Astrocyte (in vitro differentiated cells and primary cell): ENCODE measurements around the gene METTL26. TPM values are rescaled to one million over a fixed set of nuclear protein-coding genes. Genes with fewer than 3 reads are reported as not detected.

Source experiments
- DNase-seq: peaks from one replicate; pipeline ENCODE4 v3.0.0-alpha.2; 2010; ENCODE audit warnings: low read depth
- FAIRE-seq: peaks from 2 replicates; lab custom pipeline; 2011; peaks lifted over from hg19 to GRCh38; lab: Jason Lieb, UNC
- H2AFZ ChIP-seq: 2 replicates; pipeline ENCODE4 v1.6.0; 2012; ENCODE audit warnings: low read depth, low read length, inconsistent platforms
- H3K27ac ChIP-seq: 2 replicates; pipeline ENCODE4 v1.5.1; 2011; ENCODE audit warnings: low read depth, low read length, inconsistent platforms
- H3K27me3 ChIP-seq: 2 replicates; pipeline ENCODE4 v1.6.0; 2011; ENCODE audit warnings: low read length, inconsistent platforms; ENCODE audit not compliant: insufficient read depth
- H3K36me3 ChIP-seq: 2 replicates; pipeline ENCODE4 v1.5.1; 2011; ENCODE audit warnings: low read length, inconsistent platforms; ENCODE audit not compliant: insufficient read depth
- H3K4me1 ChIP-seq: 2 replicates; pipeline ENCODE4 v1.5.1; 2011; ENCODE audit warnings: low read length, inconsistent platforms; ENCODE audit not compliant: insufficient read depth
- H3K4me2 ChIP-seq: 2 replicates; pipeline ENCODE4 v1.6.0; 2012; ENCODE audit warnings: low read length, inconsistent platforms
- H3K4me3 ChIP-seq: 2 replicates; pipeline ENCODE4 v1.5.1; 2011; ENCODE audit warnings: low read depth, mild to moderate bottlenecking, low read length, inconsistent platforms; ENCODE audit not compliant: insufficient read depth
- H3K79me2 ChIP-seq: 2 replicates; pipeline ENCODE4 v1.6.0; 2012; ENCODE audit warnings: mild to moderate bottlenecking, low read length, inconsistent platforms; ENCODE audit not compliant: insufficient read depth
- H3K9ac ChIP-seq: 2 replicates; pipeline ENCODE4 v1.6.0; 2012; ENCODE audit warnings: mild to moderate bottlenecking, low read length, inconsistent platforms
- H3K9me3 ChIP-seq: 2 replicates; pipeline ENCODE4 v1.5.1; 2012; ENCODE audit warnings: low read depth, mild to moderate bottlenecking, low read length, inconsistent platforms; ENCODE audit not compliant: insufficient read depth
- H4K20me1 ChIP-seq: 2 replicates; pipeline ENCODE4 v1.6.0; 2012; ENCODE audit warnings: low read length, inconsistent platforms; ENCODE audit not compliant: insufficient read depth
- H3K27ac Mint-ChIP-seq: one replicate; pipeline ENCODE4 v1.8.0; 2021; ENCODE audit warnings: mild to moderate bottlenecking, mixed read lengths; ENCODE audit not compliant: unreplicated experiment
- H3K27me3 Mint-ChIP-seq: one replicate; pipeline ENCODE4 v1.8.0; 2021; ENCODE audit warnings: low read depth, mixed read lengths; ENCODE audit not compliant: unreplicated experiment
- H3K36me3 Mint-ChIP-seq: one replicate; pipeline ENCODE4 v1.8.0; 2021; ENCODE audit warnings: low read depth, mixed read lengths; ENCODE audit not compliant: unreplicated experiment
- H3K4me1 Mint-ChIP-seq: one replicate; pipeline ENCODE4 v1.8.0; 2021; ENCODE audit warnings: low read depth, mixed read lengths; ENCODE audit not compliant: unreplicated experiment
- H3K4me3 Mint-ChIP-seq: one replicate; pipeline ENCODE4 v1.8.0; 2021; ENCODE audit warnings: mild to moderate bottlenecking, moderate library complexity, mixed read lengths; ENCODE audit not compliant: unreplicated experiment
- H3K9me3 Mint-ChIP-seq: one replicate; pipeline ENCODE4 v1.8.0; 2021; ENCODE audit warnings: mild to moderate bottlenecking, mixed read lengths; ENCODE audit not compliant: unreplicated experiment
- EZH2 ChIP-seq: IDR thresholded peaks from 2 replicates; pipeline ENCODE4 v1.6.1; 2012; ENCODE audit warnings: mild to moderate bottlenecking, low read length, inconsistent platforms; ENCODE audit not compliant: insufficient read depth
- total RNA-seq: library from RNA; stranded (reverse); gene quantifications from 2 replicates; pipeline ENCODE4 v1.2.1, GENCODE V29; 2021
- TF ChIP-seq, protein P1 (sequence below): IDR thresholded peaks from 2 replicates; pipeline ENCODE4 v1.5.1; 2011; ENCODE audit warnings: low read depth, mild to moderate bottlenecking, inconsistent platforms, low read length, moderate library complexity; ENCODE audit not compliant: insufficient read depth

METTL26 gene
- total RNA-seq, 1 donor from 2014 or later: 56.4 TPM

DNA sequence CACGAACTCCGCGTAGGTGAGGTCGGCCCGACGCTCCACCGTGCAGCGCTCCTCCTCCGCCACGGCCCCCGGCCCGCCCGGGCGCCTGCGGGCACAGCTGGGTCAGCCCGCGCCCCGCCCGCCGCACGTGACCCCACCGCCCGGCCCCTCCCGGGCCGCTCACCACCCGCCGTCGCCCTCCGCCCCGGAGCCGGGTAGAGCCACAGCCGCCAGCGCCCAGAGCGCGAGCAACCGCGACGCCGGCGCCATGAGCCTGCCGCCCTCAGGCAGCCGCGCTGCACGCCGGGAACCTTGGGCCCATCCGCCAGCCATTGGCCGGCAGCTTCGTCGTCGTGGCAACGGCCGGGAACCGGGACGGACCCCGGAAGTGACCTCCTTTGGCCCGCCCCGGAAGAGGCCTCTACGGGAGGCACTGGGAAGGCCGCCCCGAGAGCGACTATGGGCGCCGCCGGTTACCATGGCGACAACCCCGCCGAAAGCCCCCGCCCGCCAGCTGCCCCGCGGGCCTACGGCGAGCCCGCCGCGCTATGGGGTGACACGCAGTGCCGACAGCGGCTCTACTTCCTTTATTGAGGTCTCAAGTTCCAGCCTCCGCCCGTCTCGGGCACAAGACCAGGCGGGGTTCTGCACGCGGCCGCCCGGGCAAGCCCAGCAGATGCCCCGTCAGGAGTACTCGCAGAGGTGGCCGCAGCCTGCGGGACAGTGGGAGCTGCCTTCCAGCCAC is 48.1 kb upstream of the METTL26 start, which contains the start of gene JMJD8:
Gene JMJD8, minus strand, starts transcription at position 264 of the 724 bp plus-strand sequence. Its CDS starts 15 bp downstream, at position 249.
- Histone ChIP-seq H3K27me3 (no peaks in the 10 kb centered on the region), H3K27ac (peak within 1 kb of the TSS; percentile 50), H3K36me3 (peaks cover 3% of the 10 kb centered on the region), H3K79me2 (peaks cover 71% of the 10 kb centered on the region), H4K20me1 (peaks cover 31% of the 10 kb centered on the region), H3K4me1 (peaks cover 32% of the 10 kb centered on the region), H3K4me3 (peak within 1 kb of the TSS; percentile 57), H3K9ac (peak within 1 kb of the TSS; percentile 65), H3K4me2 (peak within 1 kb of the TSS; percentile 88), H3K9me3 (no peaks in the 10 kb centered on the region), H2AFZ (peak within 1 kb of the TSS; percentile 18)
- FAIRE-seq (no peak), DNase-seq (peak; percentile 87)
- no peaks in the 10 kb centered on the region for H3K9me3 Mint-ChIP-seq
- no peaks in the 10 kb centered on the region for H3K27me3 Mint-ChIP-seq
- H3K4me1 Mint-ChIP-seq: peaks cover 13% of the 10 kb centered on the region
- no peak for TF ChIP-seq EZH2
- TF ChIP-seq, protein P1, sequence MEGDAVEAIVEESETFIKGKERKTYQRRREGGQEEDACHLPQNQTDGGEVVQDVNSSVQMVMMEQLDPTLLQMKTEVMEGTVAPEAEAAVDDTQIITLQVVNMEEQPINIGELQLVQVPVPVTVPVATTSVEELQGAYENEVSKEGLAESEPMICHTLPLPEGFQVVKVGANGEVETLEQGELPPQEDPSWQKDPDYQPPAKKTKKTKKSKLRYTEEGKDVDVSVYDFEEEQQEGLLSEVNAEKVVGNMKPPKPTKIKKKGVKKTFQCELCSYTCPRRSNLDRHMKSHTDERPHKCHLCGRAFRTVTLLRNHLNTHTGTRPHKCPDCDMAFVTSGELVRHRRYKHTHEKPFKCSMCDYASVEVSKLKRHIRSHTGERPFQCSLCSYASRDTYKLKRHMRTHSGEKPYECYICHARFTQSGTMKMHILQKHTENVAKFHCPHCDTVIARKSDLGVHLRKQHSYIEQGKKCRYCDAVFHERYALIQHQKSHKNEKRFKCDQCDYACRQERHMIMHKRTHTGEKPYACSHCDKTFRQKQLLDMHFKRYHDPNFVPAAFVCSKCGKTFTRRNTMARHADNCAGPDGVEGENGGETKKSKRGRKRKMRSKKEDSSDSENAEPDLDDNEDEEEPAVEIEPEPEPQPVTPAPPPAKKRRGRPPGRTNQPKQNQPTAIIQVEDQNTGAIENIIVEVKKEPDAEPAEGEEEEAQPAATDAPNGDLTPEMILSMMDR: no peak
- H3K36me3 Mint-ChIP-seq: peaks cover 10% of the 10 kb centered on the region
- H3K4me3 Mint-ChIP-seq: peak within 1 kb of the TSS; percentile 78
- H3K27ac Mint-ChIP-seq: peak within 1 kb of the TSS; percentile 47

DNA sequence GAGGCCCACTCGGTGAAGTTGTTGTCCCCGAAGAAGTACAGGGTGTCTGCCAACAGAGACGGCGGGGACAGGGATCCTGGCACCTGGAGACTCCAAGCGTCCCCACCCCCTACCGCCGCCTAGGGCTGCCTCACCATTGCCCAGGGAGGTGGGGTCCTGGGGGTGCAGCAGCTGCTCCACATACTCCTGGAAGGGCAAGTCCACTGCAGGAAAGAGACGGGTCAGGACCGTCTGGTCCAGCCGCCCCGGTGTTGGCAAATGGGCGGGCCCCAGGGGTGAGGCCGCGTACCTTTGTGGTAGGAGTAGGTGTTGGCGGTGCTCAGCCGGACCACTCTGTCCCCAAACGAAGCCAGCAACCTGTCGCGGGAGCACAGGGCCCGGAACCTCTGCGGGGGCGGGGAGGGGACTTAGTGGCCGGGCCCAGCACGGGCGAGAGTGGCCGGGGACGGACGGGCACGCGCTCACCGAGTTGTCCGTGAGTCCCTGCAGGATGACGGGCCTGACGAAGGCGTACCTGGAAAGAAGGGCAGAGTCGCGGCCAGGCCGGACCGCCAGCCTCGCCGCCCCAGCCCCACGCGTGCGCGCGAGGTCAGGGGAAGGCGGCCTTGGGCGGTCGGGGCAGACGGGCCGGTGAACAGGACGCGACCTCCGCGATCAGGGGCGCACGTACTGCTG is 47.4 kb upstream of the METTL26 start:
- Histone ChIP-seq H3K27ac (peak overlapping the region; percentile 50), H3K79me2 (peaks cover 64% of the 10 kb centered on the region), H3K27me3 (no peaks in the 10 kb centered on the region), H3K4me1 (peaks cover 32% of the 10 kb centered on the region), H3K4me2 (peak overlapping the region; percentile 88), H3K9ac (peak overlapping the region; percentile 65), H2AFZ (no peak overlapping the region), H4K20me1 (peaks cover 31% of the 10 kb centered on the region), H3K36me3 (peaks cover 3% of the 10 kb centered on the region), H3K9me3 (no peaks in the 10 kb centered on the region), H3K4me3 (peak overlapping the region; percentile 57)
- Mint-ChIP-seq H3K4me1 (peaks cover 13% of the 10 kb centered on the region), H3K27ac (peak overlapping the region; percentile 47), H3K36me3 (peaks cover 10% of the 10 kb centered on the region), H3K9me3 (no peaks in the 10 kb centered on the region), H3K4me3 (peak overlapping the region; percentile 78), H3K27me3 (no peaks in the 10 kb centered on the region)
- no peak for FAIRE-seq
- TF ChIP-seq, protein P1: no peak
- no peak for TF ChIP-seq EZH2
- DNase-seq: no peak
